NT2/D1 (cell line): ENCODE measurements around the gene PIK3AP1.
"Not testable (repeated sequence)": the region's sequence is repeated elsewhere in the genome, so short reads cannot be mapped to it uniquely, and the experiment has no call there.

Experiments
- DNase-seq: peaks from one replicate; pipeline ENCODE4 v3.0.0-alpha.2; 2011; ENCODE audit warnings: low read depth, low spot score
- H3K27me3 ChIP-seq: 2 replicates; pipeline ENCODE4 v1.6.0; 2011; ENCODE audit warnings: mild to moderate bottlenecking; ENCODE audit not compliant: insufficient read length, insufficient read depth
- H3K36me3 ChIP-seq: 2 replicates; pipeline ENCODE4 v1.6.1; 2011; ENCODE audit warnings: mild to moderate bottlenecking, low read length, mixed read lengths; ENCODE audit not compliant: insufficient read depth, insufficient read length
- H3K4me1 ChIP-seq: 2 replicates; pipeline ENCODE4 v1.5.1; 2011; ENCODE audit not compliant: insufficient read depth, insufficient read length
- H3K4me3 ChIP-seq: 2 replicates; pipeline ENCODE4 v1.5.1; 2011; ENCODE audit warnings: low read depth; ENCODE audit not compliant: insufficient read length
- H3K9ac ChIP-seq: 2 replicates; pipeline ENCODE4 v1.6.0; 2011; ENCODE audit warnings: low read depth; ENCODE audit not compliant: insufficient read length
- H3K9me3 ChIP-seq: 2 replicates; pipeline ENCODE4 v1.5.1; 2011; ENCODE audit warnings: mild to moderate bottlenecking, low read length; ENCODE audit not compliant: insufficient read depth
- SUZ12 ChIP-seq: IDR thresholded peaks from 2 replicates; pipeline ENCODE4 v1.6.1; 2011; ENCODE audit not compliant: insufficient read length, insufficient read depth; ENCODE audit errors: extremely low read depth
- YY1 ChIP-seq: IDR thresholded peaks from 2 replicates; pipeline ENCODE4 v1.6.1; 2011; ENCODE audit not compliant: insufficient read length, insufficient read depth
- ZNF274 ChIP-seq: IDR thresholded peaks from 2 replicates; pipeline ENCODE4 v1.6.1; 2011; ENCODE audit warnings: mild to moderate bottlenecking, low read depth, low read length

The PIK3AP1 gene

GRCh38 chr10:96687317-96688012 is 32.8 kb downstream of the PIK3AP1 start:
- Histone ChIP-seq H3K9me3 (no peaks in the 10 kb centered on the region), H3K4me1 (no peaks in the 10 kb centered on the region), H3K36me3 (no peaks in the 10 kb centered on the region), H3K27me3 (no peaks in the 10 kb centered on the region), H3K4me3 (no peak overlapping the region), H3K9ac (no peak overlapping the region)
- DNase-seq: no peak
- no peak for TF ChIP-seq SUZ12
- no peak for TF ChIP-seq YY1
- no peak for TF ChIP-seq ZNF274

GRCh38 chr10:96686514-96686913 is 33.8 kb downstream of the PIK3AP1 start:
- no peaks in the 10 kb centered on the region for H3K36me3 ChIP-seq
- H3K27me3 ChIP-seq: no peaks in the 10 kb centered on the region
- TF ChIP-seq SUZ12 (no peak), YY1 (no peak), ZNF274 (no peak)
- no peak for DNase-seq
- H3K9ac ChIP-seq: no peak overlapping the region
- no peaks in the 10 kb centered on the region for H3K9me3 ChIP-seq
- no peaks in the 10 kb centered on the region for H3K4me1 ChIP-seq
- H3K4me3 ChIP-seq: no peak overlapping the region

- Histone ChIP-seq H3K36me3 (no peaks in the 10 kb centered on the region), H3K9ac (no peak overlapping the region), H3K9me3 (no peaks in the 10 kb centered on the region), H3K4me3 (no peak overlapping the region), H3K27me3 (no peaks in the 10 kb centered on the region), H3K4me1 (no peaks in the 10 kb centered on the region)
- TF ChIP-seq SUZ12 (no peak), YY1 (no peak), ZNF274 (no peak)
- DNase-seq: no peak
These were observed 35.0 kb downstream of the PIK3AP1 start for GRCh38 chr10:96685306-96685705.

GRCh38 chr10:96684826-96685225 is 35.5 kb downstream of the PIK3AP1 start:
- TF ChIP-seq ZNF274: no peak
- TF ChIP-seq SUZ12: no peak
- no peak for TF ChIP-seq YY1
- DNase-seq: no peak
- Histone ChIP-seq H3K4me3 (no peak overlapping the region), H3K27me3 (no peaks in the 10 kb centered on the region), H3K9ac (no peak overlapping the region), H3K36me3 (no peaks in the 10 kb centered on the region), H3K9me3 (no peaks in the 10 kb centered on the region), H3K4me1 (no peaks in the 10 kb centered on the region)

- Histone ChIP-seq H3K4me3 (no peak overlapping the region), H3K4me1 (no peaks in the 10 kb centered on the region), H3K36me3 (no peaks in the 10 kb centered on the region), H3K9ac (no peak overlapping the region), H3K27me3 (no peaks in the 10 kb centered on the region), H3K9me3 (no peaks in the 10 kb centered on the region)
- TF ChIP-seq YY1: no peak
- no peak for TF ChIP-seq ZNF274
- TF ChIP-seq SUZ12: no peak
- DNase-seq: no peak
These were observed 36.6 kb downstream of the PIK3AP1 start for GRCh38 chr10:96683710-96684109.

GRCh38 chr10:96683065-96683464 is 37.2 kb downstream of the PIK3AP1 start:
- Histone ChIP-seq H3K4me3 (no peak overlapping the region), H3K9ac (no peak overlapping the region), H3K36me3 (no peaks in the 10 kb centered on the region), H3K4me1 (no peaks in the 10 kb centered on the region), H3K27me3 (no peaks in the 10 kb centered on the region), H3K9me3 (no peaks in the 10 kb centered on the region)
- no peak for DNase-seq
- TF ChIP-seq SUZ12 (no peak), YY1 (no peak), ZNF274 (no peak)

GRCh38 chr10:96681524-96681923 is 38.8 kb downstream of the PIK3AP1 start:
- Histone ChIP-seq H3K27me3 (no peaks in the 10 kb centered on the region), H3K36me3 (no peaks in the 10 kb centered on the region), H3K9ac (no peak overlapping the region), H3K9me3 (no peaks in the 10 kb centered on the region), H3K4me3 (no peak overlapping the region), H3K4me1 (no peaks in the 10 kb centered on the region)
- no peak for TF ChIP-seq SUZ12
- no peak for TF ChIP-seq ZNF274
- TF ChIP-seq YY1: no peak
- DNase-seq: no peak

GRCh38 chr10:96680463-96680862 is 39.9 kb downstream of the PIK3AP1 start:
- not testable (repeated sequence) for H3K4me1 ChIP-seq, H3K36me3 ChIP-seq, H3K9me3 ChIP-seq, DNase-seq, H3K9ac ChIP-seq, H3K4me3 ChIP-seq, H3K27me3 ChIP-seq
